ENCODE data around the gene FANK1.
"Not testable (repeated sequence)": the region's sequence is repeated elsewhere in the genome, so short reads cannot be mapped to it uniquely, and the experiment has no call there.

The FANK1 gene

GRCh38 chr10:126021833-126022500 is 125.6 kb downstream of the FANK1 start:
- DNase-seq (ENCODE audit: low read depth, low spot score), result no peak

DNA sequence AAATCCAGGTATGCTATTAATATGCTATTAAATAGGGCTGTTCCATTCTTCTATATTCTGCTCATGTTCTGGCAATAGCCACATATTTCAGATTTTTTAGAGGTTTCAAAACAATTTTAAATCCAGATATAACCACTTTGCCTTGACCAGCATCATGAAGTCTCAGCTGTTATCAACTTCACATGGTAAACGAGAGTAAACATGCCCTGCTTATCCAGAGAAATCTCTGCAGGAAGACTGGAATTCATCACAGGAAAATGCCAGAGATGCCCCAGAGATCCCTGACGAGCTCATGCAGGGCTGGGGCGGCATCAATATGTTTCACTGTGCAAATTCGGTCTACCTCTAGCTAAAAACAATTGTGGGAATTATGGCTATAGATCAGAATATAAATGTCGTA is 126.5 kb downstream of the FANK1 start:
- no peak for DNase-seq (ENCODE audit: low read depth, low spot score)

- DNase-seq (ENCODE audit: low read depth, low spot score), result no peak
Observed at GRCh38 chr10:126027692-126028091, 131.3 kb downstream of the FANK1 start.

DNA sequence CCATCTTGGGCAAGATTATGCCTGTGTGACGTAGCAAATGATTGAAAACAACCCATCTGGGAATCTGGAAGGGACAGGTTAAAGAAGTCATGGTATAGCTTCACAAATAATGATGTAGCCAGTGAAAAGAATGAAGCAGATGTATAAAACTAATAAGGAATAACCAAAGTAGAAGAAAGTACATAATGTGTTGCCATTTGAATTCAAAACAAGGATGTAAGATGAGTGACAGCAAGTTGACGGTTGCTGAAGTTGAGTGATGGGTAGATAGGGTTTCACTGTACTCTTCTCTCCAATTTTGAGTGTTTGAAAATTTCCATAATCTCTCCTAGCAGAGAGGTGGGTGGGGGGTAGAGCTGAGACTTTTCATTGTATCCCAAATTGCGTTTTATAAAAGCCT is 133.6 kb downstream of the FANK1 start:
- DNase-seq (ENCODE audit: low read depth, low spot score), result no peak

DNA sequence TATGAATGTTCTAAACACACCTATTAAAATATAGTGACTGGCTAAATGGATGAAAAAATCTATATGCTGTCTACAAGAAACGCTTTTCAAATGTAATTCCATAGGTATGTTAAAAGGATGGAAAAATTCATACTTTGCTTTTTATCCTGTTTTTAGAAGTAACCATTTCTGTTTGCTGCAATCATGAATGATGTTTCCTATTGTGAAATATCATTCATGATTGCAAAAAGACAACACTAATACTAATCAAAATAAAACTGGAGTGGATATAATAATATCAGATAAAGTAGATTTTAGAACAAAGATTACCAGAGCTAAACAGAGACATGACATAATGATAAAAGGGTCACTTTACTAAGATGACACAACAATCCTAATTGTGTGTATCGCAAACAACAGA is 138.2 kb downstream of the FANK1 start:
- no peak for DNase-seq (ENCODE audit: low read depth, low spot score)

DNA sequence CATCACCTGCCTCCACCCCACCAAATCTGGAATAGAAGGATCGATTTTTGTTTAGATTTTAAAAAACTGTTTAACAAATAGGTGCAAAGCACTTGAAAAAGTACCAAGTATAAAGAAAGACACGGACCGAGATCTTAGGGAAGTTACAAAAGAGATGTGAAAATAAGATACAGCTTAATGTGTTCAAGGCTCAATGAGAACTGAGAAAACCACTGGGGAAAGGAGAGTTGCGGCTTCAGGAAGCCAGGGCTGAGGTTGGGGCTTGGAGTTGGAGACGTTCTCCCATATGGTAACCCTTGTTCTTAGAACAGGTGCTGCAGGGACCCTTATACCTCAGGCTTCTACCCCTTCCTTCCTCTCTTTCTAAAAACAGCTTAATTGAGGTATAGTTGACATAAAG is 140.2 kb downstream of the FANK1 start:
- DNase-seq (ENCODE audit: low read depth, low spot score), result no peak

GRCh38 chr10:126037946-126038345 is 141.6 kb downstream of the FANK1 start:
- no peak for DNase-seq (ENCODE audit: low read depth, low spot score)

DNA sequence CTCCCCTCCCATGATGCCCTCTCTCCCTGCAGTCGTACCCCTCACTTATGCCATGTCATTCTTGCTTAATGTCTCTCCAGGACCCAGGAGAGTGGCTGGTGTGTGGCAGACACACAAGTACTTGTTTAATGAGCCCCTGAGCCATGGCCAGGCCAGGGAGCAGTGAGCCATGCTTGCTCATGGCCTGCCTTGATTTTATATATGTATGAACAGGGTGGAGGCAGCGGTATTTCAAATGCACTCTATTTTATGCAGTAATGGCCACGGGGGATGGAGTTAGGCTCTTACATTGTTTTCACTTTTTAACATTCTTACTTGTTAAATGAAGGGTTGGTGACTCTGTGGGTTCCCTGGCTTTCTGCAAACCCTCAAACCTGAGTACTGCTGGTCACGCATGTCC is 144.8 kb downstream of the FANK1 start:
- no peak for DNase-seq (ENCODE audit: low read depth, low spot score)

GRCh38 chr10:126041804-126042231 is 145.5 kb downstream of the FANK1 start:
- DNase-seq (ENCODE audit: low read depth, low spot score), result peak; percentile 25

GRCh38 chr10:126042354-126042753 is 146.0 kb downstream of the FANK1 start:
- DNase-seq (ENCODE audit: low read depth, low spot score), result no peak

- no peak for DNase-seq (ENCODE audit: low read depth, low spot score)
Observed at GRCh38 chr10:126042906-126043305, 146.5 kb downstream of the FANK1 start.

DNA sequence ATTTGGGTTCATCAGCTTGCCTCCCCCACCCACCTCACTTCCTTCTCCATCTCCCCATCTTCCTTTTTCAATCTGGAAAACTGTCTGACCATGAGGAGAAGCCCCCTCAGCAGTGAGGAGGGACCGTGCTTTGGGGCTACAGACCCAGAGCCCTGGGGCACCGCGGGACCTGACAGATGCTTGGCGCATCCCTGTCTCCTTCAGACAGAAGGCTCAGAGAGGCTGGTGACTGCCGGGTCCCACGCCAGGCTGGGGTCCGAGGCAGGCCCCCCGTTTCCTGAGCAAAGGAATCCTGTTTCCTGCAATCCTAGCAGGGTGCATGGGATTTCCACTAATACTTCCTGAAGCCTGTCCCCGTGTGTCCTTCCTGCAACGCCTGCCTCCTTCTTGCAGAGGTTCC is 147.0 kb downstream of the FANK1 start:
- DNase-seq (ENCODE audit: low read depth, low spot score), result no peak

GRCh38 chr10:126045861-126046260 is 149.5 kb downstream of the FANK1 start:
- no peak for DNase-seq (ENCODE audit: low read depth, low spot score)

- no peak for DNase-seq (ENCODE audit: low read depth, low spot score)
Observed at GRCh38 chr10:126046831-126047230, 150.5 kb downstream of the FANK1 start.

DNA sequence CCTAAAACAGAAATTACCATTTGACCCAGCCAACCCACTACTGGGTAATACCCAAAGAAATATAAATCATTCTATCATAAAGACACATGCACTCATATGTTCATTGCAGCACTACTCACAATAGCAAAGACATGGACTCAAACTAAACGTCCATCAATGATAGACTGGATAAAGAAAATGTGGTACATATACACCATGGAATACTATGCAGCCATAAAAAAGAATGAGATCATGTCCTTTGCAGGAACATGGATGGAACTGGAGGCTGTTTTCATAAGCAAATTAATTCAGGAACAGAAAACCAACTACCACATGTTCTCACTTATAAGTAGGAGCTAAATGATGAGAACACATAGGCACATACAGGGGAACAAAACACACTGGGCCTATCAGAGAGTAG is 151.4 kb downstream of the FANK1 start:
- DNase-seq (ENCODE audit: low read depth, low spot score), result not testable (repeated sequence)

DNA sequence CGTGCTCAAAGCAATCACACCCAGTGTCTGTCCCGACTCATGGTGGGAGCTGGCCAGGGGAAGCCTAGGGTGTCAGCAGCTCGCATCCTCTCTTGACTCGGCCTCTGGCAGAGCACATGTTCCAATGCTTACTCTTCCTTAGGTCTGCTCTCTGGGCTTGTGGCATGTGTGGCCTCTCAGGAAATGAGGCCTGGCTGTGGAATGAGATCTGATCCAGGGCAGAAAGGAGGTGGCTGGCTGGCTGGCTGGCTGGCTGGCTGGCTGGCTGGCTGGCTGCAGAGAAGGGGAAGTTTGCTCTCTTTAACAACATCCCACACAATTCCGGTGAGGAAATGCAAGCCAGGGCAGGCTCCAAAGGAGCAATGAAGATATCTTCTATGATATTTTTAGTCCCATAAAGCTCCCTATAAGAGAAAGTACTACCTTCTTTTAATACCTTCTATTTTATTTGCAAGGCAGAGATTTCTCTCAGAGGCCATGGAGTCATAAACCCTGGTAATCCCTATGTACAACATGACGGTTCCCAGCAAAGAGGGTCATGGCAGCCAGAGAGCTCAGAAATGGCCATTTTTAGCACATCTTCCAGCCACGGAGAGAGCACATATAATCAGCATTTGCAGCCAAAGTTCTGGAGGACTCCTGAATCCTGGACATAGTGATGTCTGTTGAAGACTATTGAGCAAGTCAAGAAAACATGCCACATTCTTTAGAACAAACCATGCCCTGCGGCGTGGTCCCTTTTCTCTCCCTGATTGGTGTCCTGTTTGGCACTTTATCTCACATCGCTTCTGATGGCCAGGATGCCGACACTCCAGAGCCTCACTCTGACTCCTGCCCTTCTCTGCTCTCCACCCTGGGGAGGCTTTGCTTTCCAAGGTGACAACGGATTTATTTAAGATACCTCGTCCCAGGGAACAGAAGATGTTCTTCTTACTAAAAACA is 153.7 kb downstream of the FANK1 start:
- no peak for DNase-seq (ENCODE audit: low read depth, low spot score)

DNA sequence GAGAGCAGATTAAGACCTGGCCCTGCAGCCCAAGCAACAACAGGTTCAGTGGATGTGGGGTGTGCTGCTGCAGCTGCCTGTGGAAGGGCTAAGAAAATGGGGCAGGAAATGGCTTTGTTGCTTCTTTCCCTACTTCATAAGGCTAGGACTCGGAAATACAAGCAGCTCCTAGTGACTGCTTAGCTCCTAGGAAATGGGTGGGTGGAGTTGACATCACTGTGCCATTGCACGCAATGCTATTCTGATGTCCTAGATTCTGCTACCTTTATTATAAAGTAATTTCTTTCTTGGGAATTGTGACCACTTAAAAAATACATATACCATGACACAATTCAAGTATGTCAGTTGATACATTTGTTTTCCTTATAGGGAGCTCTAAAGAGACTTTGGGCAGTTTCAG is 155.8 kb downstream of the FANK1 start:
- DNase-seq (ENCODE audit: low read depth, low spot score), result no peak

DNA sequence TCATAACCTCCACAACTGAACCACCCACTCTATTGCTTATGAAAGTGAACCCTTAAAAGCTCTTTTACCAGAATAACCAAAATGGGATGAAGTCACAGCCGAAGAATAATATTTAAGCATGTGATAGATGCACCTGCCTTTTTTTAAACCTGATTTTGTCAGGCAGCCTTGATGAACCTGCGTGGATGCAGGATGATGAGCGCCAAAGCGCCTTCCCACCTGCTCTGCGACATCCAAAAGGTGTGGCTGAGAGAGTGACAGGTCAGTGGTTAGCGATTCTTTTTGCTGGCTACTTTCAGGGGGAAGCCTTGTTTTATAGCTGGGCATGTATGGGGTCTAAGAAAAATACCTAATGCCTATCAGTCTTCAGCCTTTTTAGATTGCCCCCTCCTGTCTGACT is 157.8 kb downstream of the FANK1 start:
- no peak for DNase-seq (ENCODE audit: low read depth, low spot score)

DNA sequence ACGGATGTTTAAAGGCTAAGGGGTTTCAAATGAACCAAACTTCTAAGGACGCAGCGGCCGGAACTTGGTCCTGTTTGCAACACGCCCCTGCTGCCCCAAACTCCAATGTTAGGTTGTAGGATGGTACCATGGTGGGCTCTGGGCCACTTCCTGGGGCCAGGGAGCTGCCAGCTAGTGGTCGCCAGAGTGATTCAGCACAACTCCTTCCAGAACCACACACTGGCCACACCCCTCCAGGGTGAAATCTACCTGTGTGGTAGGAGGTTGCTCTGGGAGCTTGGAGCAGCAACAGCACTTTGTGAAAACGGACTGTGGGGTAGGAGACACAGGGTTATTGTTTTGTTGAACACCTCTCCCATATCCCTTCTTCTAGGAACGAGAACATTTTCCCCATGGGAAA is 161.1 kb downstream of the FANK1 start:
- DNase-seq (ENCODE audit: low read depth, low spot score), result no peak

DNA sequence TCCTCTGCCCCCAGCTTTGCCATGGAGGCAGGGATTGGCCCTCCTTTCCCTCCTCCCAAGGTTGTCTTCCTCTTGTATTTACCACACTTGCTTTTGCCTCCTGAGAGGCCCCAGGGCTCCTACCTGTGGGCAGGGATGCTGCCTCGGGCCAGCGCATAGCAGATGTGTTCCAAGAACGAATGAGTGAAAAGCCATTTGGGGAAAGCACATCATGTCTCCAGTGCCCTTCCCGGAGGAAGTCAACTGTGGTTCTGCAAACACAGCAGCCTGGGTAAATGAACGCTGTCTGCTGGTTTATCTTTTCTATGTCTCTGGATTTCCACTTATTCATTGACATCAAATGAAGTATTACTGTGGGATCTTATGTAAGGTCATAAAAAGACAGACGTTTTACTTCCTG is 161.7 kb downstream of the FANK1 start:
- no peak for DNase-seq (ENCODE audit: low read depth, low spot score)

DNA sequence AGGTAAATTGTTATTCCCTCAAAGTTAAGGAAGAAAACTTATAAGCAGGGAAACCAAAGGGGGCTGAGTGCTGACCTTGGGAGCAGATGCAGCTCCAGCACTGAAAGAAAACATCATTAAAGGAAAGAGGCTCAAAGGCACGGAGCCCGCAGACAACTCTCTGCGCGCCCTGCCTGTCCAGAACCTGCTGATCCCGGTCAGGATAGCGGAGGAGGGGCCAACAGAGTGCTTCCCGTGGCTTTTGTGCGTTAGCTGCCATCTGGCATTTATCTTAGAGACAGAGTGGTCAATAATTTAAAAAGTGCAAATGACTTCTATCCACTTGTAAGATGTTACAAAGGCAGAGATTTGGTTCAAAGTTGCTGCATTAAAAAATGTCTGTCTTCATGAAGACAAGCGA is 162.1 kb downstream of the FANK1 start:
- no peak for DNase-seq (ENCODE audit: low read depth, low spot score)

Data from iPS DF 19.7 (cell line).